ENCODE data around the gene CADPS2. TPM values are rescaled to one million over a fixed set of nuclear protein-coding genes. Genes with fewer than 3 reads are reported as not detected.

The CADPS2 gene
- total RNA-seq, 1 donor from 2014 or later = 0.22 TPM

DNA sequence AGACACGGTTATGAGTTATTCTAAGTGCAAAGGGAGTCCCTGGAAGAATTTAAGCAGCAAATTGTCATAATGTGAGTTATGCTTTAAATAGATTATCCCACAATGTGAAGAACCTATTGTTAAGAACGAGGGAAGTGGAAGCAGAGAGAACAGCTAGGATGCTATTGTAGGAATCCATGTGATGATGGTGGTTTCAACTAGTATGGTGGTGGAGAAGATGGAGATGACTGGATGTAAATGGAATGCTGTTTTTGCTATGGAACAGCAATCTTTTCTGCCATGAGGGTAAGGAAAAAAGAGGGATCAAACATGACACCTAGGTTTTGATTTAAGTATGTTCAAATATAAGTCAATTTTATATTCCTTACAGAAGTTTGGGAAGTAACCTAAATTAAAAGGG, 378.7 kb downstream of the CADPS2 start:
- Mint-ChIP-seq H3K4me1 (ENCODE audit: low read depth, unreplicated experiment) (no peaks in the 10 kb centered on the region), H3K4me3 (ENCODE audit: unreplicated experiment) (no peak overlapping the region), H3K27ac (ENCODE audit: unreplicated experiment) (no peak overlapping the region), H3K36me3 (ENCODE audit: unreplicated experiment) (no peaks in the 10 kb centered on the region), H3K9me3 (ENCODE audit: unreplicated experiment) (no peaks in the 10 kb centered on the region), H3K27me3 (ENCODE audit: unreplicated experiment) (no peaks in the 10 kb centered on the region)
- TF ChIP-seq, protein P1, sequence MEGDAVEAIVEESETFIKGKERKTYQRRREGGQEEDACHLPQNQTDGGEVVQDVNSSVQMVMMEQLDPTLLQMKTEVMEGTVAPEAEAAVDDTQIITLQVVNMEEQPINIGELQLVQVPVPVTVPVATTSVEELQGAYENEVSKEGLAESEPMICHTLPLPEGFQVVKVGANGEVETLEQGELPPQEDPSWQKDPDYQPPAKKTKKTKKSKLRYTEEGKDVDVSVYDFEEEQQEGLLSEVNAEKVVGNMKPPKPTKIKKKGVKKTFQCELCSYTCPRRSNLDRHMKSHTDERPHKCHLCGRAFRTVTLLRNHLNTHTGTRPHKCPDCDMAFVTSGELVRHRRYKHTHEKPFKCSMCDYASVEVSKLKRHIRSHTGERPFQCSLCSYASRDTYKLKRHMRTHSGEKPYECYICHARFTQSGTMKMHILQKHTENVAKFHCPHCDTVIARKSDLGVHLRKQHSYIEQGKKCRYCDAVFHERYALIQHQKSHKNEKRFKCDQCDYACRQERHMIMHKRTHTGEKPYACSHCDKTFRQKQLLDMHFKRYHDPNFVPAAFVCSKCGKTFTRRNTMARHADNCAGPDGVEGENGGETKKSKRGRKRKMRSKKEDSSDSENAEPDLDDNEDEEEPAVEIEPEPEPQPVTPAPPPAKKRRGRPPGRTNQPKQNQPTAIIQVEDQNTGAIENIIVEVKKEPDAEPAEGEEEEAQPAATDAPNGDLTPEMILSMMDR (IDR thresholded peaks at IDR 0.05; ENCODE audit: partially characterized antibody, unreplicated experiment) = no peak
- DNase-seq = no peak

DNA sequence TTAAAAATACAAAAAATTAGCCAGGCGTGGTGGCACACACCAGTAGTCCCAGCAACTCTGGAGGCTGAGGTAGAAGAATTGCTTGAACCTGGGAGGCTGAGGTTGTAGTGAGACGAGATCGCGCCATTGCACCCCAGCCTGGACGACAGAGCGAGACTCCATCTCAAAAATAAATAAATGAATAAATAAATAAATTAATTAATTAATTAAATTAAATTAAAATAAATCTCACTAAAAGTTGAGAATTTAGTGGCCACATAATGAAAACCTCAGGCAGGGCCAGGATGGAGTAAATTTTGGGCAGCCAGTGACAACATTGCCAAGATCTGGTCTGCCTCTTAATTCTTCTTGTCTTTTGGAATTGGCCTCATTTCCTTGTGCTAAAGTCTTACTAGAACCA, 394.3 kb downstream of the CADPS2 start:
- no peak for DNase-seq
- Mint-ChIP-seq H3K4me1 (ENCODE audit: low read depth, unreplicated experiment) (peaks cover 5% of the 10 kb centered on the region), H3K9me3 (ENCODE audit: unreplicated experiment) (no peaks in the 10 kb centered on the region), H3K36me3 (ENCODE audit: unreplicated experiment) (no peaks in the 10 kb centered on the region), H3K4me3 (ENCODE audit: unreplicated experiment) (no peak overlapping the region), H3K27me3 (ENCODE audit: unreplicated experiment) (no peaks in the 10 kb centered on the region), H3K27ac (ENCODE audit: unreplicated experiment) (no peak overlapping the region)
- TF ChIP-seq, protein P1 (IDR thresholded peaks at IDR 0.05; ENCODE audit: partially characterized antibody, unreplicated experiment) = no peak

DNA sequence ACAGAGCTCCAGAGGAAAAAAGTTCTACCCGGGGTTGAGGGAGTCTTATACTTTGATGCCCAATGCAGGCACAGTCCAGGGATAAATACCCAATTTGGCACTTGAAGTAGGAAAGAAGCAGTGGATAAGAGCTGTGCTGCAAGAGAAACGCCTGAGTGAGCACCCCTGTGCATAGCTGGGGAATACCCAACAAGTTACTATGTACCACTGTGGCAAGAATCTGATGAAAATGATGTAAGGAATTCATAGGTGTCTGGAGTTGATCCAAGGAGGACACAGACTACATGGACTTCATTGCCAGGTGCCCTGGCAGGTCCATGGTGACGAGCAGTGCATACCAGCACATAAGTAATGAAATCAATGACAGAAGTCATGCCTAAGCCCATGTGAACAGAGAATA, 398.0 kb downstream of the CADPS2 start:
- H3K27ac Mint-ChIP-seq (ENCODE audit: unreplicated experiment) = no peak overlapping the region
- no peak overlapping the region for H3K4me3 Mint-ChIP-seq (ENCODE audit: unreplicated experiment)
- H3K9me3 Mint-ChIP-seq (ENCODE audit: unreplicated experiment) = no peaks in the 10 kb centered on the region
- no peaks in the 10 kb centered on the region for H3K36me3 Mint-ChIP-seq (ENCODE audit: unreplicated experiment)
- peaks cover 5% of the 10 kb centered on the region for H3K4me1 Mint-ChIP-seq (ENCODE audit: low read depth, unreplicated experiment)
- no peaks in the 10 kb centered on the region for H3K27me3 Mint-ChIP-seq (ENCODE audit: unreplicated experiment)
- no peak for DNase-seq
- TF ChIP-seq, protein P1 (IDR thresholded peaks at IDR 0.05; ENCODE audit: partially characterized antibody, unreplicated experiment) = no peak

DNA sequence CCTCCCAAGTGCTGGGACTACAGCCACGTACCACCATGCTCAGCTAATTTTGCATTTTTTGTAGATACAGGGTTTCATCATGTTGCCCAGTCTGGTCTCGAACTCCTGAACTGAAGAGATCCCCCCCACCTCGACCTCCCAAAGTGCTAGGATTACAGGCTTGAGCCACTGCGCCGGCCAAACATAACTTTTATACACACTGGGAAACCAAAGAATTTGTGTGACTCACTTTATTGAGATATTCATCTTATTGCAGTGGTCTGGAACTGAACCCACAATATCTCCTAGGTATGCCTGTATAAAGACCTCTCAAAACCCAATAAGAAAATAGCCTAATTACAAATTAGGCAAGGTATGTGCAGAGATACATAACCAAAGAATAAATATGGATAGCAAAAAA, 399.1 kb downstream of the CADPS2 start:
- Mint-ChIP-seq H3K27ac (ENCODE audit: unreplicated experiment) (no peak overlapping the region), H3K9me3 (ENCODE audit: unreplicated experiment) (no peaks in the 10 kb centered on the region), H3K4me1 (ENCODE audit: low read depth, unreplicated experiment) (peaks cover 5% of the 10 kb centered on the region), H3K36me3 (ENCODE audit: unreplicated experiment) (no peaks in the 10 kb centered on the region), H3K4me3 (ENCODE audit: unreplicated experiment) (no peak overlapping the region), H3K27me3 (ENCODE audit: unreplicated experiment) (no peaks in the 10 kb centered on the region)
- no peak for DNase-seq
- TF ChIP-seq, protein P1 (IDR thresholded peaks at IDR 0.05; ENCODE audit: partially characterized antibody, unreplicated experiment) = no peak

DNA sequence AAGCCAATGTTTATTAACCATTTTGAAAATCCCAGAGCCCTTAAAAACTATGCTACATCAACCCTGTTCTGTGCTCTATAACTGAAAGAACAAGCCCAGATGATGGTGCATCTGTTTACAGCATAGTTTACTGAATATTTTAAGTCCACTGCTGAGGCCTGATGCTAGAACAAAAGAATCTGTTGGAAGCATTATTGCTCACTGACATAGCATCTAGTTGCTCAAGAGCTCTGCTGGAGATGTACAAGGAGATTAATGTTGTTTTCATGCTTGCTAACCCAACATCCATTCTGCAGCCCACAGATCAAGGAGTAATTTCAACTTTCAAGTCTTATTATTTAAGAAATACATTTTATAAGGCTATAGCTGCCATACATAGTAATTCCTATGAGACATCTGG, 400.4 kb downstream of the CADPS2 start:
- Mint-ChIP-seq H3K4me1 (ENCODE audit: low read depth, unreplicated experiment) (peaks cover 5% of the 10 kb centered on the region), H3K36me3 (ENCODE audit: unreplicated experiment) (no peaks in the 10 kb centered on the region), H3K4me3 (ENCODE audit: unreplicated experiment) (no peak overlapping the region), H3K27me3 (ENCODE audit: unreplicated experiment) (no peaks in the 10 kb centered on the region), H3K27ac (ENCODE audit: unreplicated experiment) (no peak overlapping the region), H3K9me3 (ENCODE audit: unreplicated experiment) (no peaks in the 10 kb centered on the region)
- TF ChIP-seq, protein P1 (IDR thresholded peaks at IDR 0.05; ENCODE audit: partially characterized antibody, unreplicated experiment) = no peak
- no peak for DNase-seq
